Body of pancreas (tissue), 4 donors: ENCODE results near the gene AHCYL1.

Experiments
- POLR2A ChIP-seq, 3 donors: fragments of 450-650 bp; IDR thresholded peaks; one replicate each; pipeline ENCODE4 v1.6.1; 2016; ENCODE audit warnings: antibody characterized with exemption in 3 of 3, mild to moderate bottlenecking in 2 of 3
- TF ChIP-seq, protein P1 (sequence below), 7 experiments: fragments of 450-650 bp in 4 of 7; fragments of 200-600 bp in 3 of 7; sonication (generic) in 3 of 7; IDR thresholded peaks; one replicate each; pipeline ENCODE4 v1.5.1; 2016 to 2019; ENCODE audit warnings: antibody characterized with exemption in 7 of 7

DNA sequence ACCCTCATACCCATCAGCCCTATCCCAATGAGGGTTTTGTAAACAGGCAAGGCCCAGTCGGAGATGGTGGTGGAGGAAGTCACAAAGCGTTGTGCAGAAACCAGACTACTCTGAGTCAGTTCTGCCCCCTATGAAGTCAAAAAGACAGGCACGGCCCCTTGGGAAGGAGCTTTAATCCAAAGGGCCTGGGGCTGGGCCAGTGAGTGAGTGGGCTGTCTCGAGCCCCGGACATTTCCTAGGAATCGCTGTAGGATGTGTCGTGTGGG, 442 bp upstream of the AHCYL1 start:
- TF ChIP-seq, protein P1, sequence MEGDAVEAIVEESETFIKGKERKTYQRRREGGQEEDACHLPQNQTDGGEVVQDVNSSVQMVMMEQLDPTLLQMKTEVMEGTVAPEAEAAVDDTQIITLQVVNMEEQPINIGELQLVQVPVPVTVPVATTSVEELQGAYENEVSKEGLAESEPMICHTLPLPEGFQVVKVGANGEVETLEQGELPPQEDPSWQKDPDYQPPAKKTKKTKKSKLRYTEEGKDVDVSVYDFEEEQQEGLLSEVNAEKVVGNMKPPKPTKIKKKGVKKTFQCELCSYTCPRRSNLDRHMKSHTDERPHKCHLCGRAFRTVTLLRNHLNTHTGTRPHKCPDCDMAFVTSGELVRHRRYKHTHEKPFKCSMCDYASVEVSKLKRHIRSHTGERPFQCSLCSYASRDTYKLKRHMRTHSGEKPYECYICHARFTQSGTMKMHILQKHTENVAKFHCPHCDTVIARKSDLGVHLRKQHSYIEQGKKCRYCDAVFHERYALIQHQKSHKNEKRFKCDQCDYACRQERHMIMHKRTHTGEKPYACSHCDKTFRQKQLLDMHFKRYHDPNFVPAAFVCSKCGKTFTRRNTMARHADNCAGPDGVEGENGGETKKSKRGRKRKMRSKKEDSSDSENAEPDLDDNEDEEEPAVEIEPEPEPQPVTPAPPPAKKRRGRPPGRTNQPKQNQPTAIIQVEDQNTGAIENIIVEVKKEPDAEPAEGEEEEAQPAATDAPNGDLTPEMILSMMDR (IDR thresholded peaks at IDR 0.05): no peak
- no peak for TF ChIP-seq POLR2A (IDR thresholded peaks at IDR 0.05)
